ENCODE measurements around the gene PVR. TPM values are rescaled to one million over a fixed set of nuclear protein-coding genes. Genes with fewer than 3 reads are reported as not detected.

The PVR gene
- total and polyA plus RNA-seq, 10 of the 15 experiments (the other 5 are each of a cell fraction or from before 2014, with no cell fraction given), result 0.07 to 4.0 (median 1.9) TPM

- in situ Hi-C loops (cut with MboI), result no loop called here
- CTCF ChIA-PET, result interaction anchor here (0.9 to 4.7 kb wide), 5 partner anchors 70 to 193 kb away, joined by 3 to 46 read pairs (median 9); partner anchors contain the start of gene NECTIN2
- no peak overlapping the region for H3K4me2 ChIP-seq (ENCODE audit: control insufficient read depth, insufficient read depth)
Measured at GRCh38 chr19:44653343-44653742, 9.6 kb downstream of the PVR start.

More at GRCh38 chr19:44653343-44653742, 9.6 kb downstream of the PVR start:
- no peak overlapping the region for H3K4me3 ChIP-seq
- 40% methylated on average over 5 of the region's 5 CpGs for WGBS (ENCODE audit: insufficient coverage, insufficient replicate concordance, low lambda C conversion rate, missing lambda C conversion rate)
- SMC1A ChIA-PET (ENCODE audit: uncharacterized antibody, unreplicated experiment), result interaction anchor here (1.6 kb wide), 1 partner anchor 76 kb away, joined by 3 read pairs; no protein-coding TSS in a partner anchor
- no peaks in the 10 kb centered on the region for H3K27me3 ChIP-seq (replicated peaks in 1 of 2; ENCODE audit: control insufficient read depth in 2 of 2, insufficient read depth in 2 of 2, low read length in 1 of 2)
- H4K20me1 ChIP-seq (ENCODE audit: control insufficient read depth, insufficient read depth), result no peaks in the 10 kb centered on the region
- H3K9me3 ChIP-seq (replicated peaks; ENCODE audit: control insufficient read depth, insufficient read depth, low read length), result no peaks in the 10 kb centered on the region
- TF ChIP-seq CHD4 (IDR thresholded peaks at IDR 0.05) (no peak), GABPA (IDR thresholded peaks at IDR 0.05; ENCODE audit: low read depth) (no peak), IKZF2 (IDR thresholded peaks at IDR 0.05) (no peak)
- TF ChIP-seq, protein P1, sequence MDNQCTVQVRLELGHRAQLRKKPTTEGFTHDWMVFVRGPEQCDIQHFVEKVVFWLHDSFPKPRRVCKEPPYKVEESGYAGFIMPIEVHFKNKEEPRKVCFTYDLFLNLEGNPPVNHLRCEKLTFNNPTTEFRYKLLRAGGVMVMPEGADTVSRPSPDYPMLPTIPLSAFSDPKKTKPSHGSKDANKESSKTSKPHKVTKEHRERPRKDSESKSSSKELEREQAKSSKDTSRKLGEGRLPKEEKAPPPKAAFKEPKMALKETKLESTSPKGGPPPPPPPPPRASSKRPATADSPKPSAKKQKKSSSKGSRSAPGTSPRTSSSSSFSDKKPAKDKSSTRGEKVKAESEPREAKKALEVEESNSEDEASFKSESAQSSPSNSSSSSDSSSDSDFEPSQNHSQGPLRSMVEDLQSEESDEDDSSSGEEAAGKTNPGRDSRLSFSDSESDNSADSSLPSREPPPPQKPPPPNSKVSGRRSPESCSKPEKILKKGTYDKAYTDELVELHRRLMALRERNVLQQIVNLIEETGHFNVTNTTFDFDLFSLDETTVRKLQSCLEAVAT (IDR thresholded peaks at IDR 0.05), result no peak
- no TSS peak for BruUV-seq (replicated peaks)
- H3K36me3 ChIP-seq (ENCODE audit: control insufficient read depth in 2 of 2, insufficient read depth in 2 of 2, low read length in 1 of 2), result no peaks in the 10 kb centered on the region
- intact Hi-C loops (cut with micrococcal nuclease; ENCODE audit: unreplicated experiment), result loop anchor here (10.0 kb wide), 2 partner anchors 121 to 191 kb away; partner anchors contain the start of genes CBLC and NECTIN2
- POLR2A ChIA-PET, result no interaction called here
- RAD21 ChIA-PET (ENCODE audit: unreplicated experiment), result interaction anchor here (1.1 kb wide), 1 partner anchor 36 kb away, joined by 6 read pairs; no protein-coding TSS in a partner anchor
- no peak overlapping the region for H3K27ac ChIP-seq (ENCODE audit: control insufficient read depth, insufficient read depth)
- H2AFZ ChIP-seq (ENCODE audit: control insufficient read depth, low read depth, low read length), result no peak overlapping the region
- no peaks in the 10 kb centered on the region for H3K79me2 ChIP-seq (ENCODE audit: control insufficient read depth, insufficient read depth, low read length)
- FAIRE-seq, result no peak
- no peaks in the 10 kb centered on the region; the same call in 1 of the 2 replicates for H3K4me1 ChIP-seq (ENCODE audit: control insufficient read depth, insufficient read depth, low read length)
- no peak overlapping the region for H3K9ac ChIP-seq (ENCODE audit: control insufficient read depth, insufficient read depth, low read length)
- ATAC-seq, result no peak
- DNase-seq (ENCODE audit: low read depth, low spot score), result no peak
